ENCODE data around the gene HPS4.
"Not testable (repeated sequence)": the region's sequence is repeated elsewhere in the genome, so short reads cannot be mapped to it uniquely, and the experiment has no call there.

The HPS4 gene

GRCh38 chr22:26409719-26410335 is 73.8 kb downstream of the HPS4 start:
- no peak overlapping the region for H3K4me3 ChIP-seq (ENCODE audit: low read length)
- no peaks in the 10 kb centered on the region for H4K20me1 ChIP-seq (ENCODE audit: control insufficient read depth, insufficient read depth, low read depth, low read length)
- peaks cover 6% of the 10 kb centered on the region for H3K4me1 ChIP-seq (ENCODE audit: control insufficient read depth, low read length)
- no peaks in the 10 kb centered on the region for H3K79me2 ChIP-seq (ENCODE audit: control insufficient read depth, low read length)
- H3K36me3 ChIP-seq (ENCODE audit: control insufficient read depth, low read length), result no peaks in the 10 kb centered on the region
- H3K9me2 ChIP-seq (replicated peaks; ENCODE audit: control insufficient read depth, low read length), result no peaks in the 10 kb centered on the region
- no peak overlapping the region for H3K4me2 ChIP-seq (ENCODE audit: low read length)
- TF ChIP-seq EZH2phosphoT487 (IDR thresholded peaks at IDR 0.05; ENCODE audit: borderline replicate concordance, low read length), result no peak
- no peak for TF ChIP-seq CTCF (IDR thresholded peaks at IDR 0.05; ENCODE audit: low read depth, low read length, poor library complexity, severe bottlenecking)
- no peaks in the 10 kb centered on the region for H3K9me3 ChIP-seq (ENCODE audit: control insufficient read depth, insufficient read depth, low read length)
- H3K27ac ChIP-seq (ENCODE audit: low read depth, low read length), result no peak overlapping the region
- H3K27me3 ChIP-seq (ENCODE audit: control insufficient read depth, low read length), result peaks cover 12% of the 10 kb centered on the region
- H3F3A ChIP-seq (ENCODE audit: control insufficient read depth, insufficient read depth), result no peaks in the 10 kb centered on the region

DNA sequence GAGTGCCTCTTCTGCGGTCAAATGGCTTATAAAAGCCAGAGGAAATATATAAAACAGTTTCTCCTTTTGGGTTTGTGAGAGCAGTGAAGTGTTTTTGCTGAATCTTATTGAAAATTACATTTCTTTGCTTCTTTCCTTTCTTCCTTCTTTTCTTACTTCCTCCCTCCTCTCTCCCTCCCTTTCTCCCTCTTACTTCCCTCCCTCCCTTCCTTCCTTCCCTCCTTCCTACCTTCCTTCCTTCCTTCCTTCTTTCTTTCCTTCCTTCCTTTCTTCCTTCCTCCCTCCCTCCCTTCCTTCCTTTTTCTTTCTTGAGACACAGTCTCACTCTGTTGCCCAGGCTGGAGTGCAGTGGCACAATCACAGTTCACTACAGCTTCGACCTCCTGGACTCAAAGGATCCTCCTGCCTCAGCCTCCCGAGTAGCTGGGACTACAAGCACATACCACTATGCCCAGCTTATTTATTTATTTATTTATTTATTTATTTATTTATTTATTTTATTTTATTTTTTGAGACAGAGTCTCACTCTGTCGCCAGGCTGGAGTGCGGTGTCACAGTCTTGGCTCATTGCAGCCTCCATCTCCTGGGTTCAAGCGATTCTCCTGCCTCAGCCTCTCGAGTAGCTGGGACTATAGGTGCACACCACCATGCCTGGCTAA is 74.9 kb downstream of the HPS4 start:
- H3K9me3 ChIP-seq (ENCODE audit: control insufficient read depth, insufficient read depth, low read length); H4K20me1 ChIP-seq (ENCODE audit: control insufficient read depth, insufficient read depth, low read depth, low read length); H3K36me3 ChIP-seq (ENCODE audit: control insufficient read depth, low read length); H3K4me3 ChIP-seq (ENCODE audit: low read length); H3K4me2 ChIP-seq (ENCODE audit: low read length); H3F3A ChIP-seq (ENCODE audit: control insufficient read depth, insufficient read depth); H3K9me2 ChIP-seq (replicated peaks; ENCODE audit: control insufficient read depth, low read length); H3K27ac ChIP-seq (ENCODE audit: low read depth, low read length); H3K79me2 ChIP-seq (ENCODE audit: control insufficient read depth, low read length): not testable (repeated sequence)
- Histone ChIP-seq H3K27me3 (ENCODE audit: control insufficient read depth, low read length) (peaks cover 12% of the 10 kb centered on the region), H3K4me1 (ENCODE audit: control insufficient read depth, low read length) (peaks cover 11% of the 10 kb centered on the region)

GRCh38 chr22:26406118-26406517 is 77.5 kb downstream of the HPS4 start:
- H3K4me3 ChIP-seq (ENCODE audit: low read length), result no peak overlapping the region
- no peak overlapping the region for H3K4me2 ChIP-seq (ENCODE audit: low read length)
- H3K79me2 ChIP-seq (ENCODE audit: control insufficient read depth, low read length), result no peaks in the 10 kb centered on the region
- H3F3A ChIP-seq (ENCODE audit: control insufficient read depth, insufficient read depth), result no peaks in the 10 kb centered on the region
- H4K20me1 ChIP-seq (ENCODE audit: control insufficient read depth, insufficient read depth, low read depth, low read length), result no peaks in the 10 kb centered on the region
- no peak overlapping the region for H3K27ac ChIP-seq (ENCODE audit: low read depth, low read length)
- peaks cover 3% of the 10 kb centered on the region; the same call in 1 of the 2 replicates for H3K27me3 ChIP-seq (ENCODE audit: control insufficient read depth, low read length)
- H3K36me3 ChIP-seq (ENCODE audit: control insufficient read depth, low read length), result no peaks in the 10 kb centered on the region
- TF ChIP-seq EZH2phosphoT487 (IDR thresholded peaks at IDR 0.05; ENCODE audit: borderline replicate concordance, low read length), result no peak
- TF ChIP-seq CTCF (IDR thresholded peaks at IDR 0.05; ENCODE audit: low read depth, low read length, poor library complexity, severe bottlenecking), result no peak
- no peaks in the 10 kb centered on the region for H3K9me2 ChIP-seq (replicated peaks; ENCODE audit: control insufficient read depth, low read length)
- peaks cover 11% of the 10 kb centered on the region for H3K4me1 ChIP-seq (ENCODE audit: control insufficient read depth, low read length)
- H3K9me3 ChIP-seq (ENCODE audit: control insufficient read depth, insufficient read depth, low read length), result no peaks in the 10 kb centered on the region

GRCh38 chr22:26404851-26405421 is 78.6 kb downstream of the HPS4 start:
- Histone ChIP-seq H3K36me3 (ENCODE audit: control insufficient read depth, low read length) (no peaks in the 10 kb centered on the region), H3K4me2 (ENCODE audit: low read length) (peak overlapping the region; percentile 15; the same call in 1 of the 2 replicates), H3K27ac (ENCODE audit: low read depth, low read length) (no peak overlapping the region), H4K20me1 (ENCODE audit: control insufficient read depth, insufficient read depth, low read depth, low read length) (no peaks in the 10 kb centered on the region), H3K9me3 (ENCODE audit: control insufficient read depth, insufficient read depth, low read length) (no peaks in the 10 kb centered on the region), H3K9me2 (replicated peaks; ENCODE audit: control insufficient read depth, low read length) (no peaks in the 10 kb centered on the region), H3K4me3 (ENCODE audit: low read length) (no peak overlapping the region), H3F3A (ENCODE audit: control insufficient read depth, insufficient read depth) (no peaks in the 10 kb centered on the region), H3K4me1 (ENCODE audit: control insufficient read depth, low read length) (peaks cover 11% of the 10 kb centered on the region), H3K79me2 (ENCODE audit: control insufficient read depth, low read length) (no peaks in the 10 kb centered on the region), H3K27me3 (ENCODE audit: control insufficient read depth, low read length) (peaks cover 3% of the 10 kb centered on the region; the same call in 1 of the 2 replicates)
- no peak for TF ChIP-seq EZH2phosphoT487 (IDR thresholded peaks at IDR 0.05; ENCODE audit: borderline replicate concordance, low read length)
- no peak for TF ChIP-seq CTCF (IDR thresholded peaks at IDR 0.05; ENCODE audit: low read depth, low read length, poor library complexity, severe bottlenecking)
